ENCODE data around the gene SMIM27. TPM values are rescaled to one million over a fixed set of nuclear protein-coding genes. Genes with fewer than 3 reads are reported as not detected.
A peak's percentile ranks its signal among the peaks of the same experiment; 100 is the strongest.

SMIM27 gene
- total RNA-seq, 1 experiment from 2014 or later = 8.1 TPM

DNA sequence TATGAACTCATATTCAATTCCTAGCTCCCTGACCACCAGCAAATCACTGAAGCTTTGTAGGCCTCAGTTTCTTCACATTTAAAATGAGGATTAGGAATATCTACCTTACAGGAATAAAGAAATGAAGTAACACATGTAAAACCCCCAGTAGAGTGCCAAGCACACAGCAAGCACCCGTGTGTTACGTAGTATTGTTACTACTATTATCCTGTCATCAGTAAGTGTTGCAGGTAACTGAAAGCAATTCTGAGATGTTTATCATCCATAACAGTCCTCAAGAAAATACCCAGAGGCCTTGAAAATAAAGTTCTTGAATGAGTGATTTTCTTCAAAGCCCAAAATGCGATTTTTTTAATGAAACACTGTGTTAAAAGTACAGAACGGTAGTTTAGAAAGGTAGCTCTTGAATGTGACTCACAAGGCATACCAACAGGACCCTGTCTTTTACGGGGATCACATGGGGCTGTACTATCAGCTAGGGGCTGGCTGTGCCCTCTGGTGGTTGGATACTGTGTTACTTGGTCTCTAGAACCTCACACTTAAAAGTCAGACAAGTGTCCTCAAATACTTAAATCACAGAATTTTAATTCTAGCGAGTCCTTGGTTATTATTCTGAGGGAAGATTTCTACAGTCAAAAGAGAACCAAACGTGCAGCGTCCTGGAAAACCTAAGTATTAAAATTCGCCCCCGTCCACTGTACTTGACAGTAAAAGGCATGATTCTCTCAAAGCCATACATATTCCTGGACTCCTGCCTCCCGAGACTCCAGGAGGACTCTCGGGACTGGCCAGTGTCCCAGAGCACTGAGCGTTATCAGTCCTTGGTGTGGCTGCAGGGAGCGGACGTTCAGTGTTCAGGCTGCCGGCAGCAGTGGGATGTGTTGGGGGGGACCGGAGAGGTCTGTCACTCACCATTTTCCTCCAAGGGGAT, 20.1 kb downstream of the SMIM27 start:
- ChIA-PET RAD21 (ENCODE audit: low non-redundant PET in 1 of 2, low total read pairs in 2 of 2, uncharacterized antibody in 2 of 2, unreplicated experiment in 2 of 2) (interaction anchor here (1.0 to 1.5 kb wide), 4 partner anchors 46 to 193 kb away, joined by 3 to 18 read pairs (median 6); partner anchors contain the start of gene ACO1 (in 1 of the 2)), POLR2A (interaction anchor here (0.8 to 0.9 kb wide), 2 partner anchors 193 to 194 kb away, joined by 4 read pairs; no protein-coding TSS in a partner anchor), CTCF (interaction anchor here (0.6 to 13.3 kb wide), 10 partner anchors 9 to 194 kb away, joined by 3 to 553 read pairs (median 6); partner anchors contain the start of genes ACO1 and RIGI)
- Histone ChIP-seq H3K4me1 (ENCODE audit: control insufficient read depth in 1 of 2, insufficient read depth in 2 of 2, low read length in 2 of 2) (peaks cover 4 to 15% of the 10 kb centered on the region in 2 experiments; a peak in 3 of 4 replicates), H3K9me2 (ENCODE audit: insufficient read depth) (no peaks in the 10 kb centered on the region), H2AFZ (ENCODE audit: low read depth, low read length, poor library complexity, severe bottlenecking) (no peak overlapping the region), H3K27ac (ENCODE audit: low read depth, low read length) (peak overlapping the region; percentile 80), H3K36me3 (ENCODE audit: control insufficient read depth in 1 of 2, insufficient read depth in 2 of 2, low read length in 2 of 2) (peaks cover 0 to 9% of the 10 kb centered on the region in 2 experiments; a peak in 3 of 4 replicates), H3K27me3 (ENCODE audit: insufficient read depth, low read length) (no peaks in the 10 kb centered on the region), H3K9me3 (ENCODE audit: control insufficient read depth in 1 of 2, insufficient read depth in 1 of 2, low read depth in 1 of 2, low read length in 2 of 2) (no peaks in the 10 kb centered on the region), H3K4me3 (replicated peaks in 1 of 2; ENCODE audit: low read depth in 1 of 2, low read length in 2 of 2) (peak overlapping the region; percentile 86 to 89), H3K9ac (ENCODE audit: low read length) (peak overlapping the region; percentile 84), H3K4me2 (ENCODE audit: low read length) (peak overlapping the region; percentile 88), H3K79me2 (ENCODE audit: insufficient read depth, low read length) (peaks cover 54% of the 10 kb centered on the region), H4K20me1 (ENCODE audit: insufficient read depth) (no peaks in the 10 kb centered on the region)
- intact Hi-C loops (cut with micrococcal nuclease) = loop anchor here (1.0 to 2.0 kb wide), 2 partner anchors 45 to 193 kb away; partner anchors contain the start of gene RIGI
- TSS peak; percentile 60 for BruUV-seq (replicated peaks)
- TF ChIP-seq, protein P1, sequence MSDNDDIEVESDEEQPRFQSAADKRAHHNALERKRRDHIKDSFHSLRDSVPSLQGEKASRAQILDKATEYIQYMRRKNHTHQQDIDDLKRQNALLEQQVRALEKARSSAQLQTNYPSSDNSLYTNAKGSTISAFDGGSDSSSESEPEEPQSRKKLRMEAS (IDR thresholded peaks at IDR 0.05) = peak; percentile 60; the same call in 1 of the 2 replicates
- TF ChIP-seq CTCF (IDR thresholded peaks at IDR 0.05 in 2 of 3, conservative IDR thresholded peaks at IDR 0.05 in 1 of 3; ENCODE audit: borderline replicate concordance in 1 of 3, insufficient read depth in 1 of 3, low read depth in 2 of 3, low read length in 2 of 3) (peak; percentile 77 to 82 (median 82)), EZH2 (IDR thresholded peaks at IDR 0.05) (no peak), RAD21 (IDR thresholded peaks at IDR 0.05; ENCODE audit: low read depth) (peak; percentile 73)
- DNase-seq (ENCODE audit: low read depth, low spot score) (peak; percentile 67), ATAC-seq (peak; percentile 85)
